HuH-7 (cell line): ENCODE data around the gene HAO2.
"Not testable (repeated sequence)": the region's sequence is repeated elsewhere in the genome, so short reads cannot be mapped to it uniquely, and the experiment has no call there.

ENCODE experiments used
- DNase-seq: peaks from one replicate; pipeline ENCODE4 v3.0.0; 2011; ENCODE audit warnings: low spot score

Gene HAO2

GRCh38 chr1:119345398-119345797 is 23.2 kb upstream of the HAO2 start:
- no peak for DNase-seq

- DNase-seq, result no peak
These were observed 20.7 kb upstream of the HAO2 start for GRCh38 chr1:119347858-119348257.

GRCh38 chr1:119348941-119349340 is 19.6 kb upstream of the HAO2 start:
- DNase-seq, result no peak

- not testable (repeated sequence) for DNase-seq
These were observed 17.7 kb upstream of the HAO2 start for GRCh38 chr1:119350866-119351265.

GRCh38 chr1:119351997-119352396 is 16.6 kb upstream of the HAO2 start:
- DNase-seq, result no peak

GRCh38 chr1:119353836-119354235 is 14.7 kb upstream of the HAO2 start:
- no peak for DNase-seq

GRCh38 chr1:119358636-119359035 is 9.9 kb upstream of the HAO2 start:
- no peak for DNase-seq

GRCh38 chr1:119359730-119360129 is 8.9 kb upstream of the HAO2 start:
- no peak for DNase-seq

- no peak for DNase-seq
These were observed 7.4 kb upstream of the HAO2 start for GRCh38 chr1:119361205-119361604.

GRCh38 chr1:119361620-119362344 is 6.8 kb upstream of the HAO2 start:
- no peak for DNase-seq

GRCh38 chr1:119363162-119363561 is 5.4 kb upstream of the HAO2 start:
- DNase-seq, result no peak

- DNase-seq, result no peak
These were observed 3.9 kb upstream of the HAO2 start for GRCh38 chr1:119364640-119365039.

GRCh38 chr1:119366424-119366823 is 2.2 kb upstream of the HAO2 start:
- no peak for DNase-seq

GRCh38 chr1:119367432-119368124 is 1.0 kb upstream of the HAO2 start:
- DNase-seq, result peak; percentile 20

GRCh38 chr1:119370748-119371147 is 2.2 kb downstream of the HAO2 start:
- no peak for DNase-seq

- no peak for DNase-seq
These were observed 3.2 kb downstream of the HAO2 start for GRCh38 chr1:119371815-119372214.

GRCh38 chr1:119372503-119373086 is 4.0 kb downstream of the HAO2 start:
- DNase-seq, result peak; percentile 15

- no peak for DNase-seq
These were observed 4.9 kb downstream of the HAO2 start for GRCh38 chr1:119373465-119373864.

- no peak for DNase-seq
These were observed 5.8 kb downstream of the HAO2 start for GRCh38 chr1:119374208-119374874.

GRCh38 chr1:119375366-119375765 is 6.8 kb downstream of the HAO2 start:
- DNase-seq, result no peak

- DNase-seq, result no peak
These were observed 8.0 kb downstream of the HAO2 start for GRCh38 chr1:119376594-119376993.

- not testable (repeated sequence) for DNase-seq
These were observed 9.0 kb downstream of the HAO2 start for GRCh38 chr1:119377594-119377993.

GRCh38 chr1:119379117-119379516 is 10.5 kb downstream of the HAO2 start:
- no peak for DNase-seq
